Stomach (tissue), 9 donors: ENCODE measurements around the gene GRIA1. TPM values are rescaled to one million over a fixed set of nuclear protein-coding genes. Genes with fewer than 3 reads are reported as not detected.

Experiments
- DNase-seq, 2 donors: peaks; one replicate each; pipeline versions ENCODE4 v3.0.0 to v3.0.0-alpha.2; 2013 to 2019
- H3K27ac ChIP-seq, 5 donors: fragments of 200-600 bp in 4 of 5; sonication (generic) in 4 of 5; one replicate each; pipeline ENCODE4 v1.5.1; 2013 to 2019; ENCODE audit warnings: mild to moderate bottlenecking in 1 of 5, moderate library complexity in 1 of 5
- H3K27me3 ChIP-seq, 3 donors: fragments of 200-600 bp; sonication (generic); one replicate each; pipeline ENCODE4 v1.5.1; 2017 to 2019; ENCODE audit warnings: mixed run types in 1 of 3
- H3K36me3 ChIP-seq, 4 donors: fragments of 200-600 bp; sonication (generic); 1 replicate in 3 of 4; 2 replicates in 1 of 4; pipeline ENCODE4 v1.5.1; 2016 to 2019
- H3K4me1 ChIP-seq, 4 donors: fragments of 200-600 bp; sonication (generic); one replicate each; pipeline ENCODE4 v1.5.1; 2016 to 2019
- H3K4me3 ChIP-seq, 4 donors: fragments of 200-600 bp; sonication (generic) in 3 of 4; one replicate each; pipeline ENCODE4 v1.5.1; 2016 to 2019; ENCODE audit warnings: mild to moderate bottlenecking in 1 of 4
- H3K9me3 ChIP-seq, 4 donors: fragments of 200-600 bp; sonication (generic); one replicate each; pipeline ENCODE4 v1.5.1; 2016 to 2019
- EP300 ChIP-seq: sonication (generic); formaldehyde crosslinking; IDR thresholded peaks from one replicate; pipeline ENCODE4 v1.6.1; 2017; ENCODE audit warnings: antibody characterized with exemption
- POLR2A ChIP-seq, 4 donors: fragments of 450-650 bp; IDR thresholded peaks; one replicate each; pipeline ENCODE4 v1.6.1; 2016; ENCODE audit warnings: antibody characterized with exemption in 4 of 4, control low read depth in 2 of 4, mild to moderate bottlenecking in 1 of 4, moderate library complexity in 1 of 4
- POLR2AphosphoS5 ChIP-seq, 3 donors: sonication (generic); formaldehyde crosslinking; IDR thresholded peaks; one replicate each; pipeline ENCODE4 v1.6.1; 2016; ENCODE audit warnings: antibody characterized with exemption in 3 of 3
- WGBS, 5 donors: extraction: QIAGEN DNeasy Blood & Tissue Kit in 3 of 5; methylation state at CpG; one replicate each; pipeline versions ENCODE4 v1.1.5 to v1.1.7; 2013 to 2018; 5-methylcytosine and 5-hydroxymethylcytosine counted together
- intact Hi-C: fragments of 100-400 bp; cut with DNase I; formaldehyde crosslinking; loops from one replicate; pipeline ENCODE4 v1.15.1; 2023; ENCODE audit warnings: low total_unique reads
- polyA plus RNA-seq, 3 donors: library from polyadenylated mRNA; stranded (reverse); fragments of 200-250 nt; gene quantifications; one replicate each; pipeline ENCODE4 v1.2.3, GENCODE V29; 2013
- total RNA-seq, 5 donors: library from RNA; depleted of rRNA; stranded (reverse); fragments of >200 nt; gene quantifications; one replicate each; pipeline versions ENCODE4 v1.1.0 to v1.2.3, GENCODE V29; 2014 to 2016
- TF ChIP-seq, protein P1 (sequence below), 7 experiments: fragments of 450-650 bp in 4 of 7; fragments of 200-600 bp in 3 of 7; sonication (generic) in 3 of 7; IDR thresholded peaks; one replicate each; pipeline ENCODE4 v1.5.1; 2016 to 2019; ENCODE audit warnings: antibody characterized with exemption in 7 of 7, control low read depth in 2 of 7, mild to moderate bottlenecking in 1 of 7
- donor health status: healthy with polysubstance abuse.
- donor health status: Bipolar disorder and iron deficiency.
- donor health status: healthy.

Gene GRIA1
- total and polyA plus RNA-seq, 8 donors: 0.03 to 2.6 (median 0.29) TPM; not detected in 3

DNA sequence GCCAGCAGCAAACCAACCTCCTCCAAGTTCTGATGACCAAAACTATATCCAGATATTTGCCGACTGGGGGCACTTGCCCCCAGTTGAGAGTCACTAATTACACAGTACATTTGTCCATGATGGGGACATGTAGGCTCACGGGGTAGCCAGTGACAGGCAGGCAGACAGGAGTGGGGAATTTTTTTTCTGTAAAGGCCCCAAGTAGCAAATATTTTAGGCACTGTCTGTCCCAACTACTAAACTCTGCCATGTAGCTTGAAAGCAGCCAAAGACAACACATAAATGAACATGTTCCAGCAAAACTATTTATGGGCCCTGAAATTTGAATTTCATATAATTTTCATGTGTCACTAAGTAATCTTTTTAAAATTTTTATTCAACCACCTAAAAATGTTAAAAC, 80.7 kb downstream of the GRIA1 start:
- no peak for DNase-seq

DNA sequence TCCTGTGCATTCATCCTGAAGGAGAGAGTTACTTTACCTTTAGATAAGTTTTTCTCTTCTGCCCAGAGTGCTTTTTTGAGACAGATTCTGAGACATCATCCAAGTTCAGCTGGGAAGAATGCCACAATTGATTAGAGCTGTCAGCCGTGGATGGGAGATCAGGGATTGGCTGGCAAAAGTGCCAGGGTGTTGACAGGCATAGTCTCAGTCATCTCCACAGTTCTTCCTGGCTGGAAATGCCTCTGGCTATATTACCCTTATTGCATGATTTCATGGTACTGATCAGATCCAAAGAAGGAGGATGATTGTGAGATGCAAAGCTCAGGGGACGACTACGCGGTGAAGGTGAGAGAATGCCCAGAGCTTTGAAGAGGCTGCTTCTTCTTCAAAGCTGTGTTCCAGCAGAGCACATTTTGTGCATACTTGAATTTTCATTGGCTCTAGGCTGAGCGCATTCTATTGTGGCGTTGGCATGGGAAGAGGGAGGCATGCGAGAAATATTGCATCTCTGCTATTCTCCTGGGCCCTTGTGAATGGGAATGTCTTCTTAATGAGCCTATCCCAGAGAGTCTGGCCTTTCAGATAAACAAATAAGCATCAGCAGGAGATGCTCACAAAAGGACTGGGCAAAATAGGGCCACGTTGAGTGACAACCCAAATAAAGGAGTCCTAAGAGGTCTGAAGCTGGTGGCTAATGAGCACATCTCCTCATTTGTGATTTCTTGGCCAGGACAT, 82.1 kb downstream of the GRIA1 start:
- Histone ChIP-seq H3K27me3 (no peaks in the 10 kb centered on the region), H3K4me1 (no peaks in the 10 kb centered on the region), H3K9me3 (no peaks in the 10 kb centered on the region), H3K36me3 (no peaks in the 10 kb centered on the region), H3K4me3 (no peak overlapping the region), H3K27ac (no peak overlapping the region)
- intact Hi-C loops: no loop called here
- no peak for TF ChIP-seq POLR2AphosphoS5 (IDR thresholded peaks at IDR 0.05)
- no peak for TF ChIP-seq POLR2A (IDR thresholded peaks at IDR 0.05)
- TF ChIP-seq, protein P1, sequence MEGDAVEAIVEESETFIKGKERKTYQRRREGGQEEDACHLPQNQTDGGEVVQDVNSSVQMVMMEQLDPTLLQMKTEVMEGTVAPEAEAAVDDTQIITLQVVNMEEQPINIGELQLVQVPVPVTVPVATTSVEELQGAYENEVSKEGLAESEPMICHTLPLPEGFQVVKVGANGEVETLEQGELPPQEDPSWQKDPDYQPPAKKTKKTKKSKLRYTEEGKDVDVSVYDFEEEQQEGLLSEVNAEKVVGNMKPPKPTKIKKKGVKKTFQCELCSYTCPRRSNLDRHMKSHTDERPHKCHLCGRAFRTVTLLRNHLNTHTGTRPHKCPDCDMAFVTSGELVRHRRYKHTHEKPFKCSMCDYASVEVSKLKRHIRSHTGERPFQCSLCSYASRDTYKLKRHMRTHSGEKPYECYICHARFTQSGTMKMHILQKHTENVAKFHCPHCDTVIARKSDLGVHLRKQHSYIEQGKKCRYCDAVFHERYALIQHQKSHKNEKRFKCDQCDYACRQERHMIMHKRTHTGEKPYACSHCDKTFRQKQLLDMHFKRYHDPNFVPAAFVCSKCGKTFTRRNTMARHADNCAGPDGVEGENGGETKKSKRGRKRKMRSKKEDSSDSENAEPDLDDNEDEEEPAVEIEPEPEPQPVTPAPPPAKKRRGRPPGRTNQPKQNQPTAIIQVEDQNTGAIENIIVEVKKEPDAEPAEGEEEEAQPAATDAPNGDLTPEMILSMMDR (IDR thresholded peaks at IDR 0.05): no peak
- no peak for TF ChIP-seq EP300
- 70 to 87% (median 78%) methylated on average over 8 of the region's 8 CpGs for WGBS, 5 donors
- no peak for DNase-seq

More for the DNA sequence above, 80.7 kb downstream of the GRIA1 start:
- no peaks in the 10 kb centered on the region for H3K36me3 ChIP-seq
- no peaks in the 10 kb centered on the region for H3K27me3 ChIP-seq
- 47 to 92% (median 82%) methylated on average over 2 of the region's 2 CpGs for WGBS, 5 donors
- TF ChIP-seq POLR2AphosphoS5 (IDR thresholded peaks at IDR 0.05) (no peak), POLR2A (IDR thresholded peaks at IDR 0.05) (no peak), EP300 (no peak)
- TF ChIP-seq, protein P1 (IDR thresholded peaks at IDR 0.05): no peak
- H3K4me1 ChIP-seq: no peaks in the 10 kb centered on the region
- H3K27ac ChIP-seq: no peak overlapping the region
- H3K9me3 ChIP-seq: no peaks in the 10 kb centered on the region
- intact Hi-C loops: no loop called here
- no peak overlapping the region for H3K4me3 ChIP-seq

DNA sequence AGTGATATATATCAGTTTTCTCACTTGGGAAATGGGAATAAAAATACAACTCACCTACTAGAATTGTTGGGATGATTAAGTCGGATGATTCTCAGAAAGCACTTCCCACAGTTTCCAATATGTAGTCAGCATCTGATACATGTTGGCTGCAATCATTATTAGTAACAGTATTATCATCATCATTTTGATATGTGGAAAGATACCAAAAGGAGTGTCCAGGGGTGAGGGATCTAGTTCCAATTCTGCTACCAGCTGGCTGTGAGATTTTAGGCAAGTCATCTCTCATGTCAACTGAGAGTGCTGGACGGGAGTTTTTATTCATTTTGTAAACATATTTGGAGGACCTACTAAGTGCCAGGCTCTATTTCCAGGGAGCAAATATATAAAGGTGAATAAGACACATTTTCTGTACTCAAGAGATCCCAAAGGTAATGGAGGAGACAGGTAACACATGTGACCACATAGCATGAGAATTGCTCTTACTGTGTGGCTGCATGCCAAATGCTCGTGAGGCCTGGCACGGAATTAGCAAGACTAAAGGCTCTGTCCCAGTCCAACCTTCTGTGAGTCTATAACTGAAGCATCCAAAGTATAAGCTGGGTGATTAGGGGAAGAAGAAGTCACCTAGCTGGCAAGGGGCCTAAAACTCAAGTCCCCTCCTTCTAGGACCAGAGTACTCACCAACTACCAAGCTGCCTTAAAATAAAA, 83.0 kb downstream of the GRIA1 start:
- Histone ChIP-seq H3K4me1 (no peaks in the 10 kb centered on the region), H3K36me3 (no peaks in the 10 kb centered on the region), H3K9me3 (no peaks in the 10 kb centered on the region), H3K4me3 (no peak overlapping the region), H3K27ac (no peak overlapping the region), H3K27me3 (no peaks in the 10 kb centered on the region)
- intact Hi-C loops: no loop called here
- no peak for DNase-seq
- WGBS, 5 donors: 71 to 83% (median 74%) methylated on average over 4 of the region's 4 CpGs
- TF ChIP-seq, protein P1 (IDR thresholded peaks at IDR 0.05): no peak
- TF ChIP-seq EP300 (no peak), POLR2AphosphoS5 (IDR thresholded peaks at IDR 0.05) (no peak), POLR2A (IDR thresholded peaks at IDR 0.05) (no peak)

DNA sequence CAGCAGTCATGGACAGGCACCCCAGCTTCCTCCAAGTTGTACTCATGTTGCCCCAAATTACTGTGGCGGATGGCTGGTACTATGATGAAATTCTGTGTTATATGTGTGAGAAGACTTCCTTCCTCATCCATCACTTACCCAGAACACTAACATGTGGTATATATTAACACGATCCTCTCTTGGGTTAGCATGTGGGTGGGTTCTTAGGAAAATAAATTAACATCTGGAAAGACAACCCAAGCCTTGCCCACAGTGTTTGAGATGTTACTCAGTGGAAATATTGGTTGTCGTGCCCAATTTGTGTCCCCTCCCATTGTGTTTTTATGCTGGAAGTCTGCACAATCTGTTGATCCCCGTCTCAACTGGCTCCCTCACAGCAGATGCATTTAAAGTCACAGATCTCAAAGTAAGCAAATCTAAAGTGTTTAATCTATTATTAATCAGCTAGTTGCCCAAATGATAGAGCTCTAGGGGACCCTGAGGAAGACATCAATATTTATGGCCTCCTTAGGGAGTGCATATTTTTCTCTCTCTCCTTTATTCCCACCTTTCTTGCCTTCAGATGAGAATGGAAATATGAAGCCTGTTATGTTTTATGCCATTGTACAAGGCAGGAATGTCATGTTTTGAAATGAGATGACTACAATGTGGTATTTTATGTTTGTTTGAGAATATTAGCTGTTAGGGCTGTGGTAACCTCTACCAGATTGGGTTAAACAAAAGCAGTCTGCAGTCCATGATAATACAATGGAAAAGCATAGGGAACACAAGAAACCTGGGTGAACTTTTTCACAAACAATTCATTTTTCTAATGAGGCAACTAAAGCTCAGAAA, 93.9 kb downstream of the GRIA1 start:
- peaks cover 0 to 10% (median 0%) of the 10 kb centered on the region in 3 donors for H3K27me3 ChIP-seq
- TF ChIP-seq POLR2A (IDR thresholded peaks at IDR 0.05) (no peak), EP300 (no peak)
- no peak overlapping the region for H3K4me3 ChIP-seq
- H3K36me3 ChIP-seq: no peaks in the 10 kb centered on the region
- no peaks in the 10 kb centered on the region for H3K9me3 ChIP-seq
- intact Hi-C loops: no loop called here
- 56 to 75% (median 64%) methylated on average over 4 of the region's 4 CpGs for WGBS, 5 donors
- no peak overlapping the region for H3K27ac ChIP-seq
- no peak for DNase-seq
- no peaks in the 10 kb centered on the region for H3K4me1 ChIP-seq
